C1 segment of cervical spinal cord (tissue), 14 donors: ENCODE measurements around the gene PRR35.

ENCODE experiments used
- DNase-seq, 14 donors: peaks; one replicate each; lab custom pipeline; 2025; lab: John Stamatoyannopoulos, UW

Gene PRR35

GRCh38 chr16:578232-578869 is 18.2 kb downstream of the PRR35 start:
- no peak for DNase-seq

GRCh38 chr16:578870-579405 is 18.7 kb downstream of the PRR35 start:
- DNase-seq, result peak in 5 of 14 donors; percentile 11 to 49 (median 32)

GRCh38 chr16:580141-580945 is 20.1 kb downstream of the PRR35 start:
- DNase-seq, result no peak

- no peak for DNase-seq
Measured at GRCh38 chr16:580946-581498, 20.8 kb downstream of the PRR35 start.

GRCh38 chr16:582218-582613 is 22.0 kb downstream of the PRR35 start:
- DNase-seq, result no peak

GRCh38 chr16:582614-583331 is 22.6 kb downstream of the PRR35 start:
- peak in 1 of 14 donors; percentile 83 for DNase-seq

GRCh38 chr16:583470-583814 is 23.2 kb downstream of the PRR35 start:
- no peak for DNase-seq

- DNase-seq, result no peak
Measured at GRCh38 chr16:583815-584591, 23.8 kb downstream of the PRR35 start.

- peak in 1 of 14 donors; percentile 29 for DNase-seq
Measured at GRCh38 chr16:585351-585750, 25.2 kb downstream of the PRR35 start.

GRCh38 chr16:586047-586644 is 26.0 kb downstream of the PRR35 start:
- DNase-seq, result no peak

- DNase-seq, result no peak
Measured at GRCh38 chr16:586645-587590, 26.7 kb downstream of the PRR35 start.

GRCh38 chr16:588639-588888 is 28.4 kb downstream of the PRR35 start:
- DNase-seq, result no peak

- DNase-seq, result peak; percentile 92 to 100 (median 99)
Measured at GRCh38 chr16:588889-589657, 28.9 kb downstream of the PRR35 start.

- DNase-seq, result peak; percentile 96 to 100 (median 99)
Measured at GRCh38 chr16:589658-590187, 29.5 kb downstream of the PRR35 start, which contains the start of gene RAB40C. TSS of gene RAB40C (plus strand) at chr16:590066. CDS start at chr16:590292, 226 bp downstream.

- DNase-seq, result no peak
Measured at GRCh38 chr16:590188-590814, 30.1 kb downstream of the PRR35 start.

- DNase-seq, result no peak
Measured at GRCh38 chr16:590815-591200, 30.6 kb downstream of the PRR35 start.

- DNase-seq, result no peak
Measured at GRCh38 chr16:591231-591630, 31.0 kb downstream of the PRR35 start.

- DNase-seq, result no peak
Measured at GRCh38 chr16:591892-592517, 31.8 kb downstream of the PRR35 start.
